Left ventricle myocardium superior (tissue), 1 donor: ENCODE measurements around the gene GPC3. TPM values are rescaled to one million over a fixed set of nuclear protein-coding genes. Genes with fewer than 3 reads are reported as not detected.
A peak's percentile ranks its signal among the peaks of the same experiment; 100 is the strongest.

Experiments
- ATAC-seq: fragments of 200-7000 bp; cut with Tn5 transposase; one replicate; pipeline ENCODE4 v1.9.1; 2020; ENCODE audit warnings: mild to moderate bottlenecking, moderate library complexity
- DNase-seq: peaks from one replicate; pipeline ENCODE4 v3.0.0-alpha.2; 2020
- intact Hi-C: fragments of 100-400 bp; cut with micrococcal nuclease; formaldehyde crosslinking; loops from one replicate; pipeline ENCODE4 v1.11.0; 2022
- total RNA-seq: library from RNA; stranded (reverse); fragmentation: NEBNext Ultra II Directional; extraction: Animal tissue kit (Norgen Biotek cat#: 25700); gene quantifications from one replicate; pipeline ENCODE4 v1.2.1, GENCODE V29; 2021
- donor health status: DM: no; HTN: yes; CAD: no; lungs with severe emphysema.

The GPC3 gene
- total RNA-seq, 1 donor from 2014 or later: 4.2 TPM

DNA sequence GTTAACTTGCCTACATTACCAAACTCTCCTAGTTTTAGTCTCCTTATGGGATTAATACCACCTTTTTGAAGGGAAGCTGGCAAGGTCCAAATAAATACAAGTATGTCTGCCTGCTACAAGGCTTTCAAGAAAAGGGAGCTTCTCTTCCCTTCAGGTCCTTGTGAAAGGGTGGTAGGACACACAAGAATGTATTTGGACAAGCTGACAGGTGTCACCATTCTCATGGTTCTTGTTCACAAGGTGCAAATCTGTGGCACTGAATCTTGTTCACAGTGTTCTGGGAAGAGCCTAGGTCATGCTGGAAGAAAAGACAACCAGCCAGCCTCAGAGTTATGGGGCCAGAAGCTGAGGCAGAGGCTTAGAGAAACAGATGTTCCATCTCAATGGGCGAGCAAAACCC is 41.9 kb downstream of the GPC3 start:
- ATAC-seq: no peak
- no peak for DNase-seq
- intact Hi-C loops: no loop called here

DNA sequence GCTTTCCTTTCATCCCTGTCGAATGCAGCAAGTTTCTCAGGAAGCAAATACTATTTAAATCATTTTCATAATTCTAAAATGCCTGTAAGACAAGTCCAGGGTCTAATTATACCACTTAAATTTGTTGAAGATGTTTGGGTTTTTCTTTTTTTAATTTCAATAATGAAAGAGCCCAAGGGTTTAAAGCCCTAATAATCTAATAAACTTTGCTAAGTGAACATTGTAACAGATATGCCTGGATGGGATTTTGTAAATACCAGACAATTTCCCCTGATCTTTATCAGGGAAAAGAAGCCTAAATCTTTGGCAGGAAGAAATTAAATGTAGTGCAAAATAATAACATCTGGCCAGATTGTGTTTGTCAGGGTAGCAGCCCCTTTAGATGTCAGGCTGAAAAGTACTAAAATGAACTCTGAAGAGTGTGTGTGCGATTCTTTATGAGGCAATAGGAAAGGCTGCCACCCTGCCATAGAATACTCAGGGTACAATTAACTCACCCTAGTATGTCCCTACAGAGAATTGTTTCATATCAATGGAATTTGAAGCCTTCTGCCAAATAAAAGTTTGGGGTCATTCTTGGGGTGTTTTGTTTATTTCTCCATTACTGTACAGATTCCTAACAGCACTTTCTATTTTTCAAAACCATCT is 45.6 kb downstream of the GPC3 start:
- ATAC-seq: no peak
- intact Hi-C loops: no loop called here
- DNase-seq: no peak

DNA sequence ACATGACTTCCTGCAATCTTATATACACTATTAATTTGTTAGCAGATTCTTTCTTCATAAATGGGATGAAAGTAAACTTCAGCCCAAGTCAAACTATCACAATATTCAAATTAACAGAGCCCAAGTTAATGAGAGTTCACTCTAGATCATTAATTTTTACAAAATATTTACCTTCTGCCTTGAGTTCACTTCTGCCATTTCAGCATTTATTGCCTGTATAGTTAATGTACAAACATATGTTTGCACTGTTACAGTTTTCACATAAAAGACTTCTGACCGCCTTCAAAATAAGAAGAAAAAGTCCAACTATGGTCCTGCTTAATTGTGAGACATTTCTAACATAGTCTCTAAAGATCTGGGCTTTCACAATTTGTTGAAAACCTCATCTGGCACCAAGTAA is 46.9 kb downstream of the GPC3 start:
- ATAC-seq (no peak), DNase-seq (no peak)
- intact Hi-C loops: no loop called here

DNA sequence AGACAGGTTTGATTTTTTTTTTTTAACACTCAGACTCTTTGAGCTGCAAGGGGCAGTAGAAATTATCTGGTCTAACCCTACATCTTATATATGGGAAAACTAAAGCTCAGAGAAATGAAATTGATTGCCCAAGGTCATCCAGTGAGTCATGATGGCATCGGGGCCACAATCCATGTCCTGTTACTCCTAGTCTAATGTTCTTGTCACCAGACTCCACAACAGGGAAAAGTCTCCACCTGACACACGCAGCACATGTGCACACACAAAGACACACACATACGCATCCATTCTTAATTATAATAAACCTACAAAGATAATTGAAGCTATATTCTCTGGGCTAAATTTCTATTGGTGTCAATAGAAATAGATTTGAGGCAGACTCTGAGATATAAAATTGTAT is 48.4 kb downstream of the GPC3 start:
- DNase-seq (no peak), ATAC-seq (no peak)
- intact Hi-C loops: no loop called here

DNA sequence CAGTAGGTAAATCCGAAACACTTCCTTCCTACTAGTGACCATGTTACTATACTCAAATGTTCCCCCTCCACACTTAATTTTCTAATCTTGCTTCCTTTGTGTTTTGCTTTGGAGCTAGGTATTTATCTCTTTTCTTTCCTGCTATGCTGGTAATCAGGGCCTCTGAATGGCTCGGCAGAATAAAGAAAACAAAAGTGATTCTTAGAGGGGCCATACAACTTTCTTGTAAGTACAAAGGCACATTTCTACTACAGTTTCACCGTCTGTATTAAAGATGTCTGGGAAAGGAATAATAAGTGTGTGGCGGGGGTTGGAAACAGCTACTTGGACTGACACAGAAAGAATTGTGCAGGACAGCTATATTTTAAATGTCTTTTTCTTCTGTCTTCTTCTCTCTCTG is 50.3 kb downstream of the GPC3 start:
- intact Hi-C loops: no loop called here
- ATAC-seq (no peak), DNase-seq (no peak)

DNA sequence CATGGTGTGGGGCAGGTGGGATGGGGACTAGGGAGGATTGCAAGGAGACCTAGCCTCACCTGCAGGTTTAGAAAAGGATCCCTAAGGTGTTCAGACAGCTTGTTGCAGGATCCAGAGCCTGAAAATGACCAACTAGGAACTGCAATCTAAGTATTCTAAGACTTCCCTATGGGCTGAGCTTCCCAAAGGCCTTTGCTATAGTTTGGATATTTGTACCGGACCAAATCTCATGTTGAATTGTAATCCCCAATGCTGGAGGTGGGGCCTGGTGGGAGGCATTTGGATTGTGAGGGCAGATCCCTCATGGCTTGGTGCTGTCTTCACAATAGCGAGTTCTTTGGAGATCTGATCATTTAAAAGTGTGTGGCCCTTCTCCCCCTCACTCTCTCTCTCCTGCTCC is 52.1 kb downstream of the GPC3 start:
- intact Hi-C loops: no loop called here
- no peak for ATAC-seq

DNA sequence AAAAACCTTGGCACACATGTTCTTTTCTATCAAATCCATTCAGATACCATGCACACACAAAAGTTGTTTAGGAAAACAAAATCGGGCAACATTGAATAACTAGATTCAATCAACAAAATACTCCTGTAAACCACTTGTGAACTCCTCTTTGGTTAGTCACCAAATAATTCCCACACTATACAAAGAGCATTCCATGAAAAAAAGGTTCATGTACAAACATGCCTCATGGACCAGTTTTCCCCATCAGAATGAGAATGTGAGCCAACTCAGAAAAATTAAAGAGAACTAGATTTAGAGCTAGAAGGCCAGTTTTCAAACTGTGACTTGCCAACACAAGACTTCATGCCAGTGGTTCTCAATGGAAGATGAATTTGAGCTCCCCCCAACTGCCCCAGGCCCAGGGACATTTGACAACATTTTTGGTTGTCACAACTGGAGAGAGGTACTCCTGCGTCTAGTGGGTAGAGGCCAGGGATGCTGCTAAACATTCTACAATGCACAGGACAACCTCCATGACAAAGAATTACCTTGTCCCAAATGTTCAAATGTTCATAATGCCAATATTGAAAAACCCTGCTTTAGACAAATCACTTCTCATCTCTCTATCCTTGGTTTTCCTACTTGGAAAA is 55.4 kb downstream of the GPC3 start:
- intact Hi-C loops: no loop called here
- DNase-seq (no peak), ATAC-seq (no peak)

More for the DNA sequence above, 52.1 kb downstream of the GPC3 start:
- no peak for DNase-seq

DNA sequence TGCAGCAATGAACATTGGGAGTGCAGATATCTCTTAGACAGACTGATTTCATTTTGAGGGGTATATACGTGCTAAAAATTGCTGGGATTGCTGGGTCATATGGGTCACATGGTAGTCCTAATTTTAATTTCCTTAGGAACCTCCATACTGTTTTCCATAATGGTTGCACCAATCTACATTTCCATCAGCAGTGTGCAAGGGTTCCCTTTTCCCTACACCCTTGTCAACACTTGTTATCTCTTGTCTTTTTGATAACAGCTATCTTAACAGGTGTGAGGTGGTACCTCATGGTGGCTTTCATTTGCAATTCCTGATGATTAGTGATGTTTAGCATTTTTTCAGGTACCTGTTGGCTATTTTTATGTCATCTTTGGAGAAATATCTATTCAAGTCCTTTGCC is 57.0 kb downstream of the GPC3 start:
- intact Hi-C loops: no loop called here
- ATAC-seq (no peak), DNase-seq (no peak)

DNA sequence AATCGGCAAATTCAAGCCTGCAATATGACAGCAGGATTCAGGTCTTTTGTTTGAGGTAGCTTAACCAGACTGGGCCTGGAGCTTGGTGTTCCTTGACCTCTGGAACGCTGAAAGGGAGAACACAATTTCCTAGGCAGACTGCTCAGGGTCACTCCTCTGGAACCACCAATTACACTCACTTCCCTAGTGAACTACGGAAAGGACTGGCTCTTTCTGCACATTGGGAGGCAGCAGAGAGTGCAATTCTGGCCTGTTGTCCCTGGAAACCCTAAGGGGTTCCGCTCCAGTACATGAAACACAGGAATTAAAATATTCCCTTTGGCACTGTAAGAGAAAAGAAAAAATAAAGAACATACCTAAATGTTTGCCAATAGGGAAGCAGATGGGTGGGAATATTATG is 58.6 kb downstream of the GPC3 start:
- ATAC-seq (no peak), DNase-seq (no peak)
- intact Hi-C loops: no loop called here

DNA sequence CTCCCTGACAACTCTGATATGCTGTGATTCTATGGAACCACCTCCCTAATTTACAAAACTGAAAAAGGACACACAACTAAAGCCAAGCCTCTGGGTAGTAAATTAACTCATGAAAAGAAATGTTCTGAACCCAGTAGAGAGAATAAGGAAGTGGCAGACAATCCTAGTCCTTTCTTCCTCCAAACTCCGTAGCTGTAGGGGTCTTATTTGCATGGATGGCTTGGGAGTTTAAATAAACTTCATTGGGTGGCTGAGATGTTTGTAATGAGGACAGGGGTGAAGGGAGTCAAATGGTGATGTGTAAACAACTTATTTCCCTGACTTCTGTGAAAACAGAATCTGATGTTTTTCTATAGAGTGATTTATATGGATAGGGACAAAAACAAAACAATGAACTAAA is 59.3 kb downstream of the GPC3 start:
- ATAC-seq (no peak), DNase-seq (no peak)
- intact Hi-C loops: no loop called here

DNA sequence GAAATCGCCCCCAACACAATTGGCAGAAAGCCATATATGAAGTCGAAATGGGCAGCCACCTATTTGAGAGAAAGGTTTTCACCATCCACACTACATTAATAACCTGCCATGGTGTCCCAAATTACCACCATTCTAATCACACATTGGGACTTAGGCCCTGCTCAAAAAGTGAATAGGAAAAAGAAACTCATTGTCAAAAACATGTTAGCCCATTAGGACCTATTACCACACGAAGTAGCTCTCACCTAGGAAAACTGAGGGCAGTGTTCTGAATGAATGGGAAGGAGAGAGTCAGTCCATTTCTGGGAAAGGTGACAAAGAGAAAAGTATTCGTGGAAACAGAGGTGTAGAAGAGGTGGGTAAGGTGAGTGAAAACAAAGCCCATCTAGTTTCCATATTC is 60.8 kb downstream of the GPC3 start:
- intact Hi-C loops: no loop called here
- ATAC-seq (no peak), DNase-seq (no peak)

DNA sequence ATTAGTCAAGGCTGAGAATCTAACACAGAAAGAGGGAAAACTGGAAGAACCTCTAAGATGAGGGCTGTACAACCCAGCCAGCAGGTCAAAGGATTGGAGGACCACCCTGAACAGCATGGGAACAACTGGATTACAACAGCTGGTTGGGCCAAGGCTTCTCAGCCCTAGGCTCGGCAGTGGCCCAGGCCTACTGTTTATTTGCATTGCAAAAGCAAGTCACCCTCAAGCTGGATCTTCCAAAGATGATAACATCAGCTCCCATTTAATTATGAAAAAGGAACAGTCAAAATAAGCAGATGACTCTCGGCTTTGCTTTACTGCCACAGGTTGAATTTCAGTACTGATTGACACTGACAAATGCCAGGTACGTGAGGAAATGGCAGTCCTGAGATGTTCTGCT is 61.8 kb downstream of the GPC3 start:
- DNase-seq: no peak
- intact Hi-C loops: no loop called here

DNA sequence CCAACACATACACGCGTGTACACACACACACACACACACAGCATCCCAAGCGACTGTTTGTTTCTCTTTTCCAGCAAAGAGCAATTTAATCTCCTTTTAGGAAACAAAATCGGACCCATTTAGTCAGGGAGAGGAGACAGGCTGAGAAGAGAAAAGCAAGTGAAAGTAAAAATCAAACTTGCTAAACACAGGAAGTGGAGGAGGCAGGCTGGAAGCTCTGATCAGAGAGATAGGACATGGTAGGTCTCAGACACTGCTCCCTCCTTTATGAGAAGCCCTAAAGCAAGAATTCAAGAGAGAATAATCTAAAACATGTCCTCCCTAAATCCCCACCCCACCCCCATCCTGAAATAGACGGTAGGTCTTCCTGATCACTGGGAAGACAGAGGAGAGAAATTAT is 62.3 kb downstream of the GPC3 start:
- ATAC-seq: no peak
- intact Hi-C loops: no loop called here
- no peak for DNase-seq

More for the DNA sequence above, 61.8 kb downstream of the GPC3 start:
- no peak for ATAC-seq

DNA sequence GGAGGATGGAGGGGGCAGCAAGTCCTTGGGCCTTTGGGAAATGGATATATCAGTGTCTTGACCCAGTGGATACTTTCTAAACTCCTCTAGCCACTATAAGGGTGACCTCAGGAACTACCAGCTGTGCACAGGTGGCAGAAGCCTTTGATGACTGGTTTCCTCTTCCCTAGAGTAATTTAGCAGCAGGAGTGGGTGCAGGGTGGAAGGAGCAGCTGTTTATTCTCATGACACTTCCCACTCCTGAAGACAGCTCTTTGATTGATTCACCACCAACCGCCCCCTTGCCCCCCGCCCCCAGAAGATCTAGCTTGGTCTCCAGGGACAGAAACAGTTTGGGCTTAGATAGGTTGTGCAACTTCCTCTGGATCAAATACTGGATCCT is 63.0 kb downstream of the GPC3 start:
- ATAC-seq: no peak
- DNase-seq: no peak
- intact Hi-C loops: no loop called here

DNA sequence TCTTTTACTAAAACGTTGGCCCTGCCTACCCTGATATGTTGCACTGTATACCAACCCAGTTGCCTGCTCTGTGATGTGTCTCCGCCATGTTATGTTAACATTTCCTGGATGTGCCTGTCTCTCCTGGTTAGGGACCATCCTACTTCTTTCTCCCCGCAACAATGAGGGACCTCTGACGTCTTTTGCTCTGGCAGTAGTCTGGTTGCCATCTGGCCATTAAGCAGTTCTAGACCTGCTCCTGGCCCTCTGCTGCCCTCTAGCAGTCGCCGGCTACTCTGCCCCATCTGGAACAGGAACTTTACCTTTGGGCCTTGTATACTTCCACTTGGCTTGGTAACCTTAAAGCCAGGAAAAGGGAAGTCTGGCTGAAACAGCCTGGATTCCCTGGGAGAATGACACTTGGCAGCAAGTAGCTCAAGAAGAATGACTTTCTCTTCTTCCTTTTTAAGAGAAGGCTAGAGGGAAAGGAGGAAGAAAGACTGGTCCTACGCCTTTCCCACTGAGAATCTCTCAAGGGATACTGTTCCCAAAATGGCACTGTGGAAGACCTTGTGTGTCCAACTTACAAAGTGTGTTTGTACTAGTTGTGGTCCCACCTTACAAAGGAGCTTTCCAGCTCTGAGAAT is 63.5 kb downstream of the GPC3 start:
- intact Hi-C loops: no loop called here
- DNase-seq (peak; percentile 45), ATAC-seq (peak; percentile 53)

DNA sequence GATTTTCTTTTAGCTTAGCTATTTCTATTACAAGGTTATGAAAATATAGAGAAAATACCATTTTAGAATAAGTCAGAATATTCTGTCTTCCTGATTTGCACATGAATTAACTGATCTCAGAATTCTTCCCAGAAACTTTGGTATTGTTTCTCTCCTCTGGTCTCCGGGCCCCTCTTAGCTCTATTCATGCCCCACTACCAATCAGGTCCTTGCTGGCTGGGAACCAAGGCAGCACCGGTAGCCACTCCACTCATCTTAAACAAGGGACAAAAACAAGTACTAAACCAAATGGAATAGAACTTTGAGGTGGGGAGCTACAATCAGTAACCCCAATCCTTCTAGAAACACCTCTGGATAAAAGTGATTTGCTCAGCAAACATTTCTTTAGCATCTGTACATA is 64.3 kb downstream of the GPC3 start:
- DNase-seq: no peak
- no peak for ATAC-seq
- intact Hi-C loops: no loop called here

DNA sequence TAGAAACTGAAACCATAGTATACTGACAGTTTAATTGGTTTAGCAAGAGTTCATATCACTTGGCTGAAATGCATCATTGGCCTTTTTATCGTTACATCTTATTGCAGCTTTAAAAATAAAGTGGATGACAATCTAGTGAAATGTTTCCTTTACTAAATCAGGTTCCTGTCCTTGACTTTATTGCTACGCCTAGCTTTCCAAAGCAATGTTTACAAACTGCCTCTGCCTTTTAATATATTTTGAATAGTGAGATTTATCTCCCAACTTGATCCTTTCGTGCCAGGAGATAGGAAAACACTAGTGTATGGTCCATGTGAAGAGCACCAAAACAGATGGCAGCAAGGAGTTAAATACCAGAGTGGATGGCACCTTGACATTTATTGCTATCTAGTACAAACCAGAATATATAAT is 67.0 kb downstream of the GPC3 start:
- ATAC-seq: no peak
- DNase-seq: no peak
- intact Hi-C loops: no loop called here

DNA sequence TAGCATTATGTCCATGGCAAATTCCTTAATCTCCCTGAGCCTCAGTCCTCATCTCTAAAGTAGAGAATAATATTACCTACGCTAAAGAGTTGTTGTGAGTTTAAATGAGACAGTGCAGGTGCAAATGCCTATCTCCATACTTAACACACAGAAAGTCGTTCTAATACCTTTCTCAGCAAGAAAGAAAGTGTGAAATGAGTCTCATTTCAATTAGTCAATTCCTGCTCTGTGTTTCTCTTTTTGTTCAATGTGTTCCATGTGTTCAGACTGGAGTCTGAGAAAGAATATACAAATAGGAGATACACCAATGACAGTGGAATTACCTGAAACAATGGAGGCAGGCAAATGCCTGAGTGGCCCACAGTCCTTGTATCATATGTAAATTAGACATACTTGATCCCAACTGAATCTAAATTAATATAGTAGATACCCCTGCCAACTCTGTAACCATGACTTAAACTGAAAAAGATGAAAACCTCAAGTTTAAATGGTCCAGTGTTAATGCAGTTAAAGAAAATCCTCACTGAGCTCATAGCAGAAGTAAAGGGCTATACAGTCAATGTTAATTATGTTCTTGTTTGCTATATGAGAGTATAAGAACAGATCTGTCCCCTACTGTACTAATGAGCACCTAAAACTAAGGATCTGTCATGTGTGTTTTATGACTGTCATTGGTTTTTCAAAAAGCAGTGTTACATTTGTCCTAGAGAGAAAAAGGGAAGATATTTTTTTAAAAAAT is 68.2 kb downstream of the GPC3 start:
- intact Hi-C loops: no loop called here
- no peak for DNase-seq
- no peak for ATAC-seq

DNA sequence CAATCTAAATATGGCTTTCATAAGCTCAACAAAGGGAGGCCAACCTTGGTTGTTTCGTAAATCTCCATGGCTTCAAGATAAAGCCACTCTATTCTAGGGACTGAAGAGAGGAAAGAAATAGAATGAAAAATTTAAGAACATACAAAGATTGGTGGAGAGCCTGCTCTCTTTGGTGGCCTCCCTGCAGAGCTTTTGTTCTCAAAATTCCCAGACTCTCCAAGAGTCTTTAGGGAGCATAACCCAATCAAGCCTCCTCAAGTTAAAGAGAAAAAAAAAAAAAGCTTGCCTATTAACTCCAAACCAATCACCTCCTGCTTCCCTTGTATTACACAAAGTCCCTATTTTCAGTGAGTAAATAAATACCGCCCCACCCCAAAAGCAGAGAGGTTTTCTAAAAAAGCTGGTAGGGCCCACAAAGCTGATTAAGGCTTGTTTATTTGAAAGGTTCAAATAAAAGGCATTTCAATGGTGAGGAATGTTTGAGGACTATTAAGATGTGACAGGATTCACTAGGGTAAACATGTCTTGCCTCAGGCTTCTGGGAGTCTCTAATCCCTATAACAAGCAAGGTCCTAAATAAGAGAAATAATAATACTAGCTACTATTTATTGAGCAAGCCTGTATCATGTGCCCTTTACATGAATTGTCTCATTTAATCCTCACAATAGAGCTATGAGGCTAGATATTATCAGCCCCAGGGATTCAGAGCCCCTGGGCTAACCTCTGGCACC is 71.6 kb downstream of the GPC3 start:
- intact Hi-C loops: no loop called here
- ATAC-seq (no peak), DNase-seq (no peak)

DNA sequence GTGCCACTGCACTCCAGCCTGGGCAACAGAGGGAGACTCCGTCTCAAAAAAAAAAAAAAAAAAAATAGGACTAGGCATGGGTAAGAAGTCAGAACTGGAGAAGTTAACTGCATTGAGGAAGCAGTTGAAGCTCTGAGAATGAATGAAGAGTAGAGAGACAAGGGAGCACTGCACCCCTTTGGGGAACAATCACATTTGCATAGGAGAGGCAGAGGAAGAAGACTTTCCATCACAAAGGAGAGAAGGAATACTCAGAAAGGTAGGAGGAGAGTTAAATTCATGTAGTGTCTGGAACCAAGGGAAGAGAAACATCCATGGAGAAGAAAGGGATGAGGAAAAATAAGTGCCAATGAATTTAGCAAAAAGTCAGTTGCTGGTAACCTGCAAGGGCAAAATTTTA is 72.4 kb downstream of the GPC3 start:
- no peak for DNase-seq
- no peak for ATAC-seq
- intact Hi-C loops: no loop called here
